Sigmoid colon (tissue), 4 donors: ENCODE data around the gene USP31.

Source experiments
- EP300 ChIP-seq, 4 donors: sonication (generic); formaldehyde crosslinking; IDR thresholded peaks; one replicate each; pipeline ENCODE4 v1.6.1; 2017; ENCODE audit warnings: antibody characterized with exemption in 4 of 4
- POLR2A ChIP-seq, 2 donors: fragments of 450-650 bp; IDR thresholded peaks; one replicate each; pipeline ENCODE4 v1.6.1; 2016; ENCODE audit warnings: antibody characterized with exemption in 2 of 2, mild to moderate bottlenecking in 2 of 2, moderate library complexity in 2 of 2
- POLR2AphosphoS5 ChIP-seq, 4 donors: sonication (generic); formaldehyde crosslinking; IDR thresholded peaks; one replicate each; pipeline ENCODE4 v1.6.1; 2017; ENCODE audit warnings: antibody characterized with exemption in 4 of 4
- TF ChIP-seq, protein P1 (sequence below), 4 experiments: fragments of 450-650 bp in 3 of 4; fragments of 200-600 bp in 1 of 4; IDR thresholded peaks; one replicate each; pipeline ENCODE4 v1.5.1; 2016 to 2019; ENCODE audit warnings: antibody characterized with exemption in 4 of 4, mild to moderate bottlenecking in 3 of 4, moderate library complexity in 2 of 4

DNA sequence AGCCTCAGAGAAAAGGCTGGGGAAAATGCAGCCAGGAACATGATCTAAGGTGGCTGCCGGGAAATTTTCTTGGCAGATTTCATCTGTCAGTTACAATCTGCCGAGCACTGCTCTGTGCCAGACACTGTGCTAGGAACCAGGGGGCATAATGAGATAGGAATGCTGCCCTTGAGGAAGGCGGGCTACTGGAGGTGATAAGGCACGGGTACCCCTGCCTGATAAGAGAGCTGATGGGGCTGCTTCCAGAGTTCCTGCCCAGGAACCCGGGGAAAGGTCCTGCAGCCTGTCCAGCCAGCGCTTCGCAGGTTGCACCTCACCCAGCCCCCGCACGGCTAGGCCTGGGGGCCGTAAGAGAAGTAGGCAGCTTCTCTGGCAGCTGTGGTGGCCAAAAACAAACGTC lies 36.4 kb upstream of the USP31 start:
- TF ChIP-seq, protein P1, sequence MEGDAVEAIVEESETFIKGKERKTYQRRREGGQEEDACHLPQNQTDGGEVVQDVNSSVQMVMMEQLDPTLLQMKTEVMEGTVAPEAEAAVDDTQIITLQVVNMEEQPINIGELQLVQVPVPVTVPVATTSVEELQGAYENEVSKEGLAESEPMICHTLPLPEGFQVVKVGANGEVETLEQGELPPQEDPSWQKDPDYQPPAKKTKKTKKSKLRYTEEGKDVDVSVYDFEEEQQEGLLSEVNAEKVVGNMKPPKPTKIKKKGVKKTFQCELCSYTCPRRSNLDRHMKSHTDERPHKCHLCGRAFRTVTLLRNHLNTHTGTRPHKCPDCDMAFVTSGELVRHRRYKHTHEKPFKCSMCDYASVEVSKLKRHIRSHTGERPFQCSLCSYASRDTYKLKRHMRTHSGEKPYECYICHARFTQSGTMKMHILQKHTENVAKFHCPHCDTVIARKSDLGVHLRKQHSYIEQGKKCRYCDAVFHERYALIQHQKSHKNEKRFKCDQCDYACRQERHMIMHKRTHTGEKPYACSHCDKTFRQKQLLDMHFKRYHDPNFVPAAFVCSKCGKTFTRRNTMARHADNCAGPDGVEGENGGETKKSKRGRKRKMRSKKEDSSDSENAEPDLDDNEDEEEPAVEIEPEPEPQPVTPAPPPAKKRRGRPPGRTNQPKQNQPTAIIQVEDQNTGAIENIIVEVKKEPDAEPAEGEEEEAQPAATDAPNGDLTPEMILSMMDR (IDR thresholded peaks at IDR 0.05), result no peak
- TF ChIP-seq POLR2A (IDR thresholded peaks at IDR 0.05), result no peak
- TF ChIP-seq EP300 (IDR thresholded peaks at IDR 0.05), result no peak
- no peak for TF ChIP-seq POLR2AphosphoS5 (IDR thresholded peaks at IDR 0.05)
